Mesendoderm (in vitro differentiated cells): ENCODE measurements around the gene TNKS1BP1.
"Not testable (repeated sequence)": the region's sequence is repeated elsewhere in the genome, so short reads cannot be mapped to it uniquely, and the experiment has no call there.

Source experiments
- DNase-seq: peaks from one replicate; pipeline ENCODE4 v3.0.0; 2013
- H2AK5ac ChIP-seq: 2 replicates; pipeline ENCODE4 v1.6.1; 2013; ENCODE audit warnings: low read length, inconsistent platforms
- H2BK120ac ChIP-seq: 2 replicates; pipeline ENCODE4 v1.6.1; 2013; ENCODE audit warnings: low read depth, mild to moderate bottlenecking, low read length, moderate library complexity, mixed read lengths
- H2BK15ac ChIP-seq: replicated peaks from 2 replicates; pipeline ENCODE4 v1.6.1; 2013; ENCODE audit warnings: low read depth, mild to moderate bottlenecking, moderate library complexity
- H2BK5ac ChIP-seq: 2 replicates; pipeline ENCODE4 v1.6.1; 2013; ENCODE audit warnings: low read length, inconsistent platforms
- H3K18ac ChIP-seq: 2 replicates; pipeline ENCODE4 v1.6.1; 2013; ENCODE audit warnings: mild to moderate bottlenecking, low read length, mixed read lengths
- H3K23ac ChIP-seq: one replicate; pipeline ENCODE4 v1.6.1; 2013; ENCODE audit warnings: low read length
- H3K27ac ChIP-seq: 2 replicates; pipeline ENCODE4 v1.5.1; 2013; ENCODE audit warnings: low read depth, mild to moderate bottlenecking, inconsistent platforms, low read length, moderate library complexity
- H3K27me3 ChIP-seq: 2 replicates; pipeline ENCODE4 v1.6.1; 2013; ENCODE audit warnings: low read length, control low read depth, mild to moderate bottlenecking, inconsistent platforms; ENCODE audit not compliant: insufficient read depth, poor library complexity
- H3K36me3 ChIP-seq: 2 replicates; pipeline ENCODE4 v1.6.1; 2013; ENCODE audit warnings: low read length, inconsistent platforms; ENCODE audit not compliant: control insufficient read depth, insufficient read depth
- H3K4ac ChIP-seq: one replicate; pipeline ENCODE4 v1.6.1; 2013; ENCODE audit warnings: low read depth, mild to moderate bottlenecking, low read length, moderate library complexity
- H3K4me1 ChIP-seq: 2 replicates; pipeline ENCODE4 v1.6.1; 2013; ENCODE audit warnings: low read depth, low read length, inconsistent platforms; ENCODE audit not compliant: control insufficient read depth
- H3K4me2 ChIP-seq: 2 replicates; pipeline ENCODE4 v1.6.1; 2013; ENCODE audit warnings: low read length
- H3K4me3 ChIP-seq: 2 replicates; pipeline ENCODE4 v1.5.1; 2013; ENCODE audit warnings: mild to moderate bottlenecking, low read length
- H3K56ac ChIP-seq: one replicate; pipeline ENCODE4 v1.6.1; 2013; ENCODE audit warnings: low read length
- H3K79me1 ChIP-seq: 2 replicates; pipeline ENCODE4 v1.6.1; 2013; ENCODE audit warnings: low read length, inconsistent platforms
- H3K79me2 ChIP-seq: 2 replicates; pipeline ENCODE4 v1.6.1; 2013; ENCODE audit warnings: mild to moderate bottlenecking, low read length; ENCODE audit not compliant: control insufficient read depth, insufficient read depth
- H3K9ac ChIP-seq: 2 replicates; pipeline ENCODE4 v1.6.1; 2013; ENCODE audit warnings: low read length, inconsistent platforms
- H4K5ac ChIP-seq: one replicate; pipeline ENCODE4 v1.6.1; 2013; ENCODE audit warnings: low read length
- H4K8ac ChIP-seq: one replicate; pipeline ENCODE4 v1.6.1; 2013; ENCODE audit warnings: low read depth, mild to moderate bottlenecking, control low read depth, low read length, moderate library complexity
- WGBS: extraction: QIAGEN DNeasy Blood & Tissue Kit; methylation state at CpG from one replicate; pipeline ENCODE4 v1.1.7; 2013; ENCODE audit warnings: low lambda C conversion rate, missing lambda C conversion rate; ENCODE audit not compliant: insufficient coverage; ENCODE audit errors: extremely low coverage; 5-methylcytosine and 5-hydroxymethylcytosine counted together

TNKS1BP1 gene

GRCh38 chr11:57338142-57338541 is 13.4 kb upstream of the TNKS1BP1 start, which contains the start of gene P2RX3:
Gene P2RX3, plus strand, starts transcription at chr11:57338352. Its CDS starts 199 bp downstream, at chr11:57338551.
- Histone ChIP-seq H3K56ac (peak within 1 kb of the TSS; percentile 36), H3K23ac (no peak within 1 kb of the TSS), H4K5ac (no peak within 1 kb of the TSS), H3K36me3 (peaks cover under 1% of the 10 kb centered on the region), H2BK5ac (no peak within 1 kb of the TSS), H3K79me1 (peaks cover 11% of the 10 kb centered on the region), H3K4ac (no peak within 1 kb of the TSS), H3K9ac (no peak within 1 kb of the TSS), H4K8ac (no peak within 1 kb of the TSS), H3K27ac (no peak within 1 kb of the TSS), H3K4me2 (no peak within 1 kb of the TSS), H3K4me1 (peaks cover 7% of the 10 kb centered on the region), H2BK15ac (no peak within 1 kb of the TSS), H2AK5ac (no peak within 1 kb of the TSS), H3K18ac (no peak within 1 kb of the TSS), H3K27me3 (no peaks in the 10 kb centered on the region), H3K4me3 (no peak within 1 kb of the TSS), H2BK120ac (no peak within 1 kb of the TSS), H3K79me2 (peaks cover 23% of the 10 kb centered on the region)
- no CpG with 5 or more reads among the region's 4 CpGs for WGBS
- DNase-seq: no peak

- not testable (repeated sequence) for H4K8ac ChIP-seq, DNase-seq, H2BK5ac ChIP-seq, H3K9ac ChIP-seq, H3K27me3 ChIP-seq, H2BK15ac ChIP-seq, H3K18ac ChIP-seq, H3K27ac ChIP-seq, H3K4me3 ChIP-seq, H4K5ac ChIP-seq, H3K4ac ChIP-seq, H2BK120ac ChIP-seq, H2AK5ac ChIP-seq, H3K4me1 ChIP-seq, H3K23ac ChIP-seq, H3K4me2 ChIP-seq, H3K56ac ChIP-seq
- Histone ChIP-seq H3K79me2 (peaks cover 29% of the 10 kb centered on the region), H3K79me1 (peaks cover 22% of the 10 kb centered on the region), H3K36me3 (peaks cover 12% of the 10 kb centered on the region)
- WGBS: no CpG with 5 or more reads among the region's 6 CpGs
These were observed 12.1 kb upstream of the TNKS1BP1 start for GRCh38 chr11:57336856-57337255.

- Histone ChIP-seq H2BK120ac (no peak overlapping the region), H3K4me2 (peak overlapping the region; percentile 7), H3K4me3 (no peak overlapping the region), H3K27ac (no peak overlapping the region), H3K36me3 (peaks cover 14% of the 10 kb centered on the region), H2AK5ac (no peak overlapping the region), H2BK5ac (no peak overlapping the region), H3K79me1 (peaks cover 26% of the 10 kb centered on the region), H3K23ac (no peak overlapping the region), H3K9ac (peak overlapping the region; percentile 71), H2BK15ac (no peak overlapping the region), H3K4me1 (peaks cover 7% of the 10 kb centered on the region), H4K5ac (peak overlapping the region; percentile 99), H4K8ac (no peak overlapping the region), H3K79me2 (peaks cover 29% of the 10 kb centered on the region), H3K27me3 (no peaks in the 10 kb centered on the region), H3K18ac (no peak overlapping the region), H3K4ac (peak overlapping the region; percentile 40), H3K56ac (peak overlapping the region; percentile 85)
- WGBS: no CpG with 5 or more reads among the region's 12 CpGs
- DNase-seq: no peak
These were observed 11.4 kb upstream of the TNKS1BP1 start for GRCh38 chr11:57336111-57336666.

- H3K79me1 ChIP-seq: peaks cover 26% of the 10 kb centered on the region
- H3K23ac ChIP-seq: peak within 1 kb of the TSS; percentile 51
- peak within 1 kb of the TSS; percentile 88 for H3K4me2 ChIP-seq
- peak within 1 kb of the TSS; percentile 97 for H3K4ac ChIP-seq
- H4K5ac ChIP-seq: peak within 1 kb of the TSS; percentile 99
- no peak within 1 kb of the TSS for H2BK120ac ChIP-seq
- no peak within 1 kb of the TSS for H2BK5ac ChIP-seq
- H3K79me2 ChIP-seq: peaks cover 29% of the 10 kb centered on the region
- no CpG with 5 or more reads among the region's 69 CpGs for WGBS
- H3K36me3 ChIP-seq: peaks cover 16% of the 10 kb centered on the region
- H3K56ac ChIP-seq: peak within 1 kb of the TSS; percentile 89
- no peak within 1 kb of the TSS for H3K27ac ChIP-seq
- no peak within 1 kb of the TSS for H2AK5ac ChIP-seq
- H3K27me3 ChIP-seq: no peaks in the 10 kb centered on the region
- H3K4me3 ChIP-seq: peak within 1 kb of the TSS; percentile 79
- H3K4me1 ChIP-seq: peaks cover 7% of the 10 kb centered on the region
- H3K9ac ChIP-seq: peak within 1 kb of the TSS; percentile 88
- peak; percentile 95 for DNase-seq
- no peak within 1 kb of the TSS for H4K8ac ChIP-seq
- peak within 1 kb of the TSS; percentile 91 for H3K18ac ChIP-seq
- H2BK15ac ChIP-seq: no peak within 1 kb of the TSS
These were observed 10.8 kb upstream of the TNKS1BP1 start, which contains the start of gene SSRP1 for GRCh38 chr11:57335343-57336110. Gene SSRP1, minus strand, starts transcription at chr11:57335892. Its CDS starts 771 bp downstream, at chr11:57335121.

GRCh38 chr11:57335023-57335342 is 10.2 kb upstream of the TNKS1BP1 start:
- Histone ChIP-seq H2BK5ac (no peak overlapping the region), H2BK15ac (no peak overlapping the region), H3K36me3 (peaks cover 19% of the 10 kb centered on the region), H3K23ac (peak overlapping the region; percentile 51), H3K4ac (peak overlapping the region; percentile 97), H3K79me2 (peaks cover 29% of the 10 kb centered on the region), H3K56ac (peak overlapping the region; percentile 89), H3K4me1 (peaks cover 7% of the 10 kb centered on the region), H3K79me1 (peaks cover 28% of the 10 kb centered on the region), H2BK120ac (no peak overlapping the region), H4K8ac (no peak overlapping the region), H2AK5ac (no peak overlapping the region), H3K27ac (no peak overlapping the region), H3K4me2 (peak overlapping the region; percentile 88), H4K5ac (no peak overlapping the region), H3K4me3 (peak overlapping the region; percentile 79), H3K27me3 (no peaks in the 10 kb centered on the region), H3K18ac (peak overlapping the region; percentile 91), H3K9ac (peak overlapping the region; percentile 88)
- no CpG with 5 or more reads among the region's 7 CpGs for WGBS
- DNase-seq: no peak
